A673 (cell line): Measurements from ENCODE around the gene CHCHD6.

ENCODE experiments used
- EZH2 ChIP-seq: fragments of 200-600 bp; sonication (generic); IDR thresholded peaks from 2 replicates; pipeline ENCODE4 v1.6.1; 2017; ENCODE audit warnings: borderline replicate concordance, low read depth, mild to moderate bottlenecking, mixed read lengths, antibody characterized with exemption, low read length; ENCODE audit not compliant: poor library complexity, severe bottlenecking
- TF ChIP-seq, protein P1 (sequence below): fragments of 300-800, 200-600 bp; sonication (generic); conservative IDR thresholded peaks from 2 replicates; pipeline ENCODE4 v1.5.1; 2017; ENCODE audit warnings: low read depth, mild to moderate bottlenecking, antibody characterized with exemption, low read length, moderate library complexity, mixed read lengths

DNA sequence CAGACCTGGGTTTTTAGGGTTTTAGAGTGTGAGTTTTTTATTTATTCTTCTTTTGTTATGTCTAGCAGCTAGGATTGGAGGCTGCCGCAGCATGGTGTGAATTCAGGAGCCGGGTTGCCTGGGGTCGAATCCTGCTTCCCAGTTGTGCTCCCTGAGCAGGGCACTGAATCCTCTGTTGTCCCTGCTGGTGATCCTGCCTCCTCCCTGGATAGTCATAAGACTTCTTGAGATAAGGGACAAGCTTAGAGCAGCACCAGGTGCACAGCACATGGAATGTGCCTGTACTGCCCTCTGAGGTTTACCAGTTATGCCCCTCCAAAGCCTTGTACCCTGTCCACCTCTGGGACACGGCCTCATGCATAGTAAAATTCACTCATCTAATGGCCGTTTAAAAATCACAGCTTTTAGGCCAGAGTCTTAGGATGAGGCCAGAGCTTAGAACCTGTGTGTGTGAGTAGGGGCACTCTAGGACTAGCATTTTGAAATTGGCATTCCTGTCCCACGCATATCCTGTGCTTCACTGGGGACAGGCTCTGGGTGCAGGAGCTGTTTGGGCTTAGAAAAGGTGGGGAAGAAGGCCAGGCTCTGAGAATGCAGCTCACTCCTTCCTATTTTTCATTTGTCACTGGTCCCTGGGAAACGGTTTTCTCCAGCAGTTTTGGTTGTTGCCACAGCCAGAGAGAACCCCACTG is 47.7 kb downstream of the CHCHD6 start:
- TF ChIP-seq, protein P1, sequence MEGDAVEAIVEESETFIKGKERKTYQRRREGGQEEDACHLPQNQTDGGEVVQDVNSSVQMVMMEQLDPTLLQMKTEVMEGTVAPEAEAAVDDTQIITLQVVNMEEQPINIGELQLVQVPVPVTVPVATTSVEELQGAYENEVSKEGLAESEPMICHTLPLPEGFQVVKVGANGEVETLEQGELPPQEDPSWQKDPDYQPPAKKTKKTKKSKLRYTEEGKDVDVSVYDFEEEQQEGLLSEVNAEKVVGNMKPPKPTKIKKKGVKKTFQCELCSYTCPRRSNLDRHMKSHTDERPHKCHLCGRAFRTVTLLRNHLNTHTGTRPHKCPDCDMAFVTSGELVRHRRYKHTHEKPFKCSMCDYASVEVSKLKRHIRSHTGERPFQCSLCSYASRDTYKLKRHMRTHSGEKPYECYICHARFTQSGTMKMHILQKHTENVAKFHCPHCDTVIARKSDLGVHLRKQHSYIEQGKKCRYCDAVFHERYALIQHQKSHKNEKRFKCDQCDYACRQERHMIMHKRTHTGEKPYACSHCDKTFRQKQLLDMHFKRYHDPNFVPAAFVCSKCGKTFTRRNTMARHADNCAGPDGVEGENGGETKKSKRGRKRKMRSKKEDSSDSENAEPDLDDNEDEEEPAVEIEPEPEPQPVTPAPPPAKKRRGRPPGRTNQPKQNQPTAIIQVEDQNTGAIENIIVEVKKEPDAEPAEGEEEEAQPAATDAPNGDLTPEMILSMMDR = no peak
- no peak for TF ChIP-seq EZH2
